Choroid plexus epithelial cell (primary cell): Measurements from ENCODE around the gene BOK.

Experiments used
- DNase-seq: peaks from one replicate; pipeline ENCODE4 v3.0.0-alpha.2; 2010; ENCODE audit warnings: low read depth
- H3K4me3 ChIP-seq: 2 replicates; pipeline ENCODE4 v1.5.1; 2011; ENCODE audit warnings: low read depth, mild to moderate bottlenecking, control low read depth, low read length, moderate library complexity
- CTCF ChIP-seq: conservative IDR thresholded peaks from 2 replicates; pipeline ENCODE4 v1.5.1; 2011; ENCODE audit warnings: low read depth, mild to moderate bottlenecking, control low read depth, inconsistent platforms, low read length, moderate library complexity

BOK gene

DNA sequence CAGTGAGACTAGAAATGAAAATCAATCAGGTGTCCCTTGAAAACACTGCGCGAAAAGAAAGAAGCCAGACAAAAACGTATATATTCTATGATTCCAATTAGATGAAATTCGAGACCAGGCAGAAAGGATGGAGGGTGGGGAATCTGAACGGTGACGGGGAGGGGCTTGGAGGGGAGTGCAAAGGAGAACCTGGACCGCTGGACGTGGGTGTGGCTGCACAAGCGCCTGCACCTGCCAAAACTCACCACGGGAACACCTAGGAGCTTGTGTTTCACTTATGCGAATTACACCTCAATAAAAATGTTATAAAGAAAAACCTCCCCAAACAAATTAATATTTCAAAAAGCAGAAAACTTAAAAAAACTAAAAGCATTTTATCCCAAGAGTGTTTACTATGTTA is 56.5 kb downstream of the BOK start:
- DNase-seq = no peak
- no peak overlapping the region for H3K4me3 ChIP-seq
- TF ChIP-seq CTCF = no peak

DNA sequence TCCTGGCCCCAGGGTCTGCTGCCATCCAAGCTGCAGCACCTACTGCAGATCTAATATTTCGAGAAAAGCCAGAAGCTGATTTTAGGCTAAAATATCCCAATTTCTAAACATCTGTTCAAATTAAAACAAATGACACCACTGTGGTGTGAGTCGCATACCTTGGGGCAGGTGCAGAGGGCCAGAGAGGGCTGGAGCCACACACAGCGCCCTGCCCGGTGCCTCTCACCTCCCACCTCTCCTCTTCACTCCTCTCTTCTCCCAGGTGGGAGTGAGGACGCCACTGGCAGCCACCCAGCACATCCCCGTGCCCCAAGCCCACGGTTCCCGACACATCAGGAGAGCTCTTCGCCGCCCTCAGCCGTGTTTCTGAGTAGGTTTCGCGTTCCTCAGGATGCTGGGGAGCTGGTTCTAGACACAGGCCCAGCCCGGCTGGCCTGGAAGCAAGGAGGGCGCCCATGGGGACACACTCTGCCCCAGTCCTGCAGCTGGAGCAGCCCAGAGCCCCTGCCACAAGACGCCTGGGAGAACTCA is 57.0 kb downstream of the BOK start:
- DNase-seq = no peak
- TF ChIP-seq CTCF = no peak
- no peak overlapping the region for H3K4me3 ChIP-seq

DNA sequence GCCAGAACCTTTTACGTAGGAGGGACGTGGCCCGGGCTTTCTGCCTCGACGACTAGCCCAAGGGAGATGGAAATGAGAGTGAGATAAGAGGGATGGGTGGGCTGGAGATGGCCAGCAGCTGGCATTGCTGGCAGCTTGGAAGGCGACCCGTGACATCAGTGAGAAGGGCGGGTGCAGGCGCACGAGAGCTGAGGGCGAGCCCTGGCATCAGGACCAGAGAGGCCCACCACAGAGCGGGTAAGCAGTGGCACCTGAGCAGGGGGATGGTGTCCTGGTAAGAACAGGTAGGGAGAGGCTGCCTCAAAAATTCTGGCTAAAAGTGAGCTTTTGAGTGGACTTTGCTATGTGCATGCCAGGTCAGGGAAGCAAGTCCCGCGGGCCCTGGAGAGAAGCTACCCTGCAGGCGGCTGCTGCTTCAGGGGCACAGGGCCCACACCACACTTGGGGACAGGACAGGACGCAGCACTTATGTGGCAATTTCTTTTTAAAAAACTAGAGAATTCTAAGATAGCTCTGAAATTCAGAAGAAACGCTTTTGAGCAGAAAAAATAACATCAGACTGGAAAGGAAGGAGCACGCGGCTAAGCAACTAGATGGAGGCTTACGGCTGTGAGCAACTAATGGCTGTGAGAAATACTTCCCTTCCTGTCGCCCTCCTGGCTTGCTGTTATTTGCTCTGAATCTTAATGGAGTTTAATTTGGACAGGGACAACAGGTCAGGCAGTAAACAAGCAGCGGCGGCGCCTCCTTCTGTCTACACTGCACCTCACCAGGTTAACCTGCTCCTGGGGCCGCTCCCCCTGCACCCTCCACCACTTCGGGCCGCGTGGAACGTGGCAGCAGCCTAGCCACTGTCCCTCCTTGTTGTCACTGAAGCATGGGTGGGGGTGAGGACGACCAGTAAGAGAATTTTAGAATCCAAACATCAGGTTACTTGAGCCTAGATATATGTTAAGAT is 57.9 kb downstream of the BOK start:
- DNase-seq = no peak
- no peak for TF ChIP-seq CTCF
- no peak overlapping the region for H3K4me3 ChIP-seq

DNA sequence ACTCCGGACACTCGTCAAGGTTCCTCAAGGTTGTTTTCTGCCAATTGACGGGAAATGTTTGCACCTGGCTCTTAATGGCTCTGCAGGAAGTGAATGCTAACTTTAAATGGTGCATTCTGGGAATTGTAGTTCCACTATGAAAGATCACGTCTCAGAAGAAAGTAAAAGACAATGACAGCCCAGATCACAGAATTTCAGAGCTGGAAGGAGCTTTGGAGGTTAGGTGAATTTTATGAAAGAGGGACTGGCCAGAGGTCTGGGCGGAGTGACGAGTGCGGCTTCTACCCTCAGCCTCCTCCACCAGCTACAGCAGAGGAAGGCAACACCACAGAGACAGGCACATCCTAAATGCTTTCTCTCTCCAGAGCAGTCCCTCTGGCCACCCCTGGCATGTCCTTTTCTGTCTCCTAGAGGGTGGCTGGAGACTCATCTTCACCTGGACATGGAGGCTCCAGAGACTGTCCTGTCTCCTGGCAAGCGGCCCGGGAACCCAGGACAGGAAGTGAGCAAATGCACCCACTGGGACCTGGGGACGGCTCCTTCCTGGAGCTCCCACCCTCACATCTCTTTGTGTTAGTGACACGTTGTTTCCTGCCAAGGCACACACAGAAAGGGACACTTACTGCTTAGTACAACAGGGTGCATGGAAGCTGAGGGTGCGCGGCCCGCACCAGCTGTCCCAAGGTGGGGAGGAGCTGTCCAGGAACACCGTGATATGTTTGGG is 59.0 kb downstream of the BOK start:
- H3K4me3 ChIP-seq = peak overlapping the region; percentile 37
- peak; percentile 41 for DNase-seq
- TF ChIP-seq CTCF = no peak

DNA sequence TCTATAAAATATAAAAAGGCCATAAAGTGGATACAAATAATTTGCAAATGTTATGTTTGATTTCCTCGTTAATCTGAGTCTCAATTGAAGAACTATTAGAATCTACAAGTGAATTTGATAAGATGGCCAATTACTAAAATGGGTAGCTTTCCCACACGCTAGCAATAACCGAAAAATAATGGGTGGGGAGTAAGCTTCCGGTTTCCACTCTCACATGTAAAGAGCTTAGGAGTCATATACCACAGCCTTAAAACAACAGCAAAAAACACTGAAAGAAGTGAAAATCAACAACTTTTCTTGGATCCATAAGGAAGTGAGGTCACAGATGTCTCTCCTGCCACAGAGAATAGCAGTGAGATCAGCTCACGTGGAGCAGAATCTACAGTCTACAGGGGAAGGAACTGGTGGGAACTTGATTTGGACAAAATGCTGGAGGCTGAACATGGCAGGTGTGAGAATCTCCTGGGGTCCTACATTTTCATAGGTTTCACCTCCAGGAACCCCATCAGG is 59.8 kb downstream of the BOK start:
- no peak for DNase-seq
- no peak overlapping the region for H3K4me3 ChIP-seq
- TF ChIP-seq CTCF = no peak

GRCh38 chr2:241618829-241619228 is 60.3 kb downstream of the BOK start:
- no peak for TF ChIP-seq CTCF
- DNase-seq = no peak
- no peak overlapping the region for H3K4me3 ChIP-seq
